COLO668 (cell line): ENCODE data around the gene CDYL2.
"Not testable (repeated sequence)": the region's sequence is repeated elsewhere in the genome, so short reads cannot be mapped to it uniquely, and the experiment has no call there.

Source experiments
- DNase-seq: peaks from one replicate; lab custom pipeline; 2025; ENCODE audit not compliant: unreplicated experiment; lab: John Stamatoyannopoulos, UW

CDYL2 gene

GRCh38 chr16:80752541-80752940 lies 51.9 kb downstream of the CDYL2 start:
- DNase-seq, result peak; percentile 10

DNA sequence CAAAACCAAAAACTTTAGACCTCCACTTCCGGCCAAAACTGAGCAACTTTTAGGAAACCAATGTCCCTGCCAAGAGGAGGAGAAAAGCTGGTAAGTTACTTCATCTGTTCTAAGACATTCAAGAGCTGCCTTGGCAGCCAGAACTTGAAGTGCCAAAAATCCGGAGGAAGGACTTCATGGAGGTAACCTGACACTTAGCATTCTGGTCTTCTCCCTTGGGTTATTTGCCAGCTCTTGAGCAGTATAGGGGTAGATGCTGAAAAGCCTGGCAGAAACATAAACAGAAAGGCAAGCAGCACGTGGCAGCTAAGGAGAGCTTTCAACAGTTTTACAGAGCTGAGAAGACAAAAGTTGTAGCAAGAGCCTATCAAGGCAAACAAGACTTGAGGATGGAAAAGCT lies 53.2 kb downstream of the CDYL2 start:
- DNase-seq, result no peak

GRCh38 chr16:80746231-80746630 lies 58.2 kb downstream of the CDYL2 start:
- no peak for DNase-seq

DNA sequence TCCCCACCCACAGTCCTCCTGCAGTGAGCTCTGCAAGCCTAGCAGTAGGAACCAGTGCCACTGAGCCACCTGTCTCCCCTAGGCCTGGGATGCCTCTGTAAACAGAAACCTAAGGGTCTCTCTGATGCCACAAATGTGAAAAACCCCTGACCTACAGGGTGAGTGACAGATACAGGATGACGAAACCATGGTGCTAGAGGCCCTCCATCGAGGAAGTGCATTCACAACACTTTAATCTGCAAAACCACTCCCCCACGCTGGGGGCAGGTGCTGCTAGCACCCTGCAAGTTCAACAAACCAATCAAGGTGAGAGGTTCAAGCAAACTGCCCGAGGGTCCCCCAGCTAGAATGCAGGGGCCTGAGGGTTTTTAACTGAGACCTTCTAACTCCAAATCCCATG lies 59.5 kb downstream of the CDYL2 start:
- no peak for DNase-seq

GRCh38 chr16:80743772-80744171 lies 60.6 kb downstream of the CDYL2 start:
- DNase-seq, result no peak

GRCh38 chr16:80743273-80743672 lies 61.1 kb downstream of the CDYL2 start:
- DNase-seq, result no peak

GRCh38 chr16:80742331-80742730 lies 62.1 kb downstream of the CDYL2 start:
- DNase-seq, result no peak

DNA sequence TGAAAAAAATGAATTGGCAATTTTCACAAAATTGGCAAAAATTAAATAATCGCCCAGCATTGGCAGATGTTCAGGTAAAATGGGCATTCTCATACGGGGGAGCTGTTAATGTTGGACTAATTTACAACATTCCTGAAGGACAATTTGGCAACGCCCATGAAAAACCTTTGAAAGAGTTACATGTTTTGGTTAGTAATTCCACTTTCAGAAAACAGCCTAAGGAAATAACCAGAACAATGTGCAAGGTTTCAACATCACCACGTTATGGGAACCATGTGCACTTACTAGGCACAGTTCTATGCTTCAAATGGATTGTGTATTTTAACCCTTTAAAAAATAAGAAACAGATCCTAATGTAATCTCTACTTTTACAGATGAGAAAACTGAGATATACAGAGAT lies 62.7 kb downstream of the CDYL2 start:
- no peak for DNase-seq

GRCh38 chr16:80739523-80739922 lies 64.9 kb downstream of the CDYL2 start:
- no peak for DNase-seq

- DNase-seq, result no peak
Measured at GRCh38 chr16:80738521-80738920, 65.9 kb downstream of the CDYL2 start.

- DNase-seq, result no peak
Measured at GRCh38 chr16:80735846-80736245, 68.6 kb downstream of the CDYL2 start.

DNA sequence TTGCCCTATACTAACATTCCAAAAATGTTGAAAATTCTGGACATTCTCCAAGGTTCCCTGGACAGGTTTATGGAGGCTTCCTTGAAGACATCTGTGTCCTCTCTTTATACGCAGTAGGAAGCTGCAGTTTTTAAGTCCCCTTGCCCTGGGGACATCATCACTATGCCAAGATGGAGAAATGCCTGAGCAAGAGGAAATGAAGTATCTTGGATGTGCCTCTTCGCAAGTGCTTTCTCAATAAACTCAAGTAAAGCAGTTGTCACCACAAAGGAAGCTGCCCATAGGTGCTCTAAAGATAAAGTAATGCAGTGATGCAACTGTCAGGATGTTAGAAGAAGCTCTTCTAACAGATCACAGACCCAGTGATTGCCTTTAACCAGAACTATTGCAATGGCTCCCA lies 71.0 kb downstream of the CDYL2 start:
- no peak for DNase-seq

DNA sequence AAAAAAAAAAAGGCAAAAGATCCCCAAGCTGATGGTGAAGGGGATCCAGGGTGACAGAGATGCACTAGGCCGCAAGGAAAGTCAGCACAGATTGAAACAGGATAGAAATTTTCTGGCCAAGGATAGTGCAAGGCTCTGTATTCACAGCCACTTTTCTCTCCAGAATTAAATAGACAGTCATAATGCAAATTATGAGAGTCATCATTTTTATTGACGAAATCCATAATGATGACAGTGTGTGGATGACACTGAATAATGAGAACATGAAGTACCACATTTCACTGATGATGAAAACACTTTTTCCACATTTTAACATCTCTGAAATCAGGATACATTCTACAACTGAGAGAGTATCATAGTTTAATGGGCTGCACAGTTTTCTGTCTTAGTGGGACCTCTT lies 72.5 kb downstream of the CDYL2 start:
- DNase-seq, result no peak

GRCh38 chr16:80727066-80727763 lies 77.2 kb downstream of the CDYL2 start:
- DNase-seq, result not testable (repeated sequence)

DNA sequence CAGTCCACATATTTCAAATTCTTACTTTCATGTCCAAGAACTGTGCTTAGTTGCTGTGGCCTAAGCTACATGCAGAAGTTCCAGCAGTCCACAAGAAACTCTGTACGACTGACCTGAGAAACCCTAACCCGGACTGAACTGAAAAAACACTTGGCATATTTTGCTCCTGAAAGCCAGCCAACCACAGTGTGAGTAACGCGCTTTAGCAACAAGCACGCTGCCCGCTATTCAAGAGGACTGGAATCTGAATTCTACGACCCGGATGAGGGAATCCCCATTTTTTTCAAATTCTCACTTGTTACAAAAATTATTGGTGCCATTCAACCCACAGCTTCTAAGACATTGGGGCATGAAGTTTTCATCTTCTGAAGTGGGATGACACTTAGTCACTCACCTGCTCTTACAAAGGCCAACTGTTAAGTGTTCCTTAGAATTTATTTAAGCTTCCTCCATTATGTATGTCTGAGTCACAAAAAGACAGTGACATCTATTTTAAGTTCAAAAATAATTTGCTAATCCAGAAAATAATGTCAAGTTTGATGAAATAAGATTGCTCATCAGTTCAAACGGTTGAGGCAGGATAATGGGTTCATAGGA lies 78.7 kb downstream of the CDYL2 start:
- no peak for DNase-seq

- no peak for DNase-seq
Measured at GRCh38 chr16:80723981-80724380, 80.4 kb downstream of the CDYL2 start.

DNA sequence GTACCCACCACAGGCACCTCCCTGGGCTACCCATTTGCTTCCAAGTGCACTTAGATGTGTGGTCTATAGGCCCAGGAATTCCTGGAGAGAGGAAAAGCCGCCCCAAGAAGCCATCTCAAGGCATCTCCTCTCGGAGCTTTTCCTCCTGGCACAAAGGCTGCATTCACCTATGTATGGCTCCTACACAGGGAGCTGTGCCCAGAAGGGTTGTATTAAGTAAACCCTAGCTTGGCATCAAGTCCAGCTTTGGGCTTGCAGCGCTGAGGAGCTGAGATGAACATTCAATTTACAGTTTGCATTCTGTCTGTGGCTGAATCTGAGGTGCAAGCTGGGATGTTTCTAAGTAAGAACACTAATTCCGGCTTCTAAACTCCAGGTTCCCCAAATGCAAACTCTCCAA lies 81.3 kb downstream of the CDYL2 start:
- no peak for DNase-seq

DNA sequence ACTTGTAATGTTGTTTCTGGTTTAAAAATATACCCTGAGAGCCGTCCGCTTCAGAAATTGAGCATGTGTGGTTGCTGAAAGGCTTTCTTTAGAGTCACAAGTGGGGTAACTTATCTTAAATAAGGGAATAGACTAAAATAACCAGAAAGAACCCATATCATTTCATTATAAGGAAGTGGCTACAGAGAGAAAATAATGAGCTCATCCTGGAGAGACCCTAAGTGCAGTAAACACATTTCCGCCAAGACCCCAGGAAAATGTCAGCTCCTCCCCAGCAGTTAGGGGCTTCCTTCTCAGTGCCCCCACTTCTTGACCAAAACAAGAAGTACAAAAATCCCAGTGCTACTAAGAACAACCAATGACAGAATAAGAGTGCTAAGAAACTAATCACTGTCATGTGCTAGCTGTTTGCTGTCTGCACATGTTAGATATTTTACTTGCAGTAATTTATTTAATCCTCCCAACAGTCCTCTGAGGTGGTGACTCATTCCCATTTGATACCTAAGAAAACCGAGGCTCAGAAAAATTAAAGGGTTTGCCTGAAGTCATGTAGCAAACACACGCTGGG lies 83.5 kb downstream of the CDYL2 start:
- no peak for DNase-seq

DNA sequence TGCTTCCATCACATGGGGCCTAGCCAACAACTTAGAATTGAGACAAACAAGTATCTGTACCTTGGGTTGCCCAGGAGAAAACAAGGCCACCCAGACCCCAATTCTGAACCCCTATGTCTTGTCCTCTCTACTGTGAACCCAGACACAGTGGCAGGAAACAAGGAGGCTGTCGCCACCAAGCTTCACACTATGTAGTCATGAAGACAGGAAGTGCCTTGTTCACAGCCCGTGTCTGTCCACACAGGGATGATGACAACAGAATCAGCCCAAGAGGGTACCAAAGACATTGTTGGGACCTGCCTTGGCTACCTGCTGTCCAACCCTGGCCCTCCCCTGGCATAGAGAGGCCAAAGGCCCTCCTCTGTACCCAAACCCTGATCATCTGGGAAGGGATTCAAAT lies 84.8 kb downstream of the CDYL2 start:
- no peak for DNase-seq

DNA sequence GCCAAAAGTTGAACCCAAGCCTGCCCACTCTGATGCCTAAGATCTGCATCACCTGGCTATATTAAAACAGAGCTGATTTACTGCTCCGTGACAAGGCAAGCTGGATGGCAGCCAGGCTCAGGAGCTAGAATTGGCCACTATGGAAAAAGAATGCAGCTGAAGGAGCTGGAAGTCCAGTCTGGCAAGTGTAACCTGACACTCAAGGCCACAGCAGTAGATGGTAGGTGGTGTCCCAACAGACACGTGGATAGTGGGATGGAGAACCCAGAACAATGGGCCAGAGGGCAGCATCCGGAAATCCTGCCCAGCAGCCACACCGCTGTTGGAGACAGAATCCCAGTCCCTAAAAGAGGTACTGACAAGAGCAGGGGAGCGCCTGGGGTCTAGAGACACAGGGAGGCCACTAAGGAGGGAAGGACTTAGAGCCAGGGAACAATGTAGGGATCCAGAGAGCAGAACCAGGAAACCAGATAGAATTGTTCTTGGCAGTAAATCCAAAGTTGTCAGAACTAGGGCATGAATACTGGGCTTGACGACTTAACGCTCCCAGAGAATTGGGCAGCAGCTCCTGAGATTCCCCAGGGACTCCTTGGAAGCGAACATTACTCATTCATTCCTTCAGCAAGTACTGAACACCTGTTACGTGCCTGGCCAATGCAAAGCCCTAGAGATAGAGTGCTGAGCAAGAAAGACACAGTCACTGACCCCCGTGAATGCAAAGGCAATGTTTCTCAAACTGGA lies 85.7 kb downstream of the CDYL2 start:
- DNase-seq, result peak; percentile 73

DNA sequence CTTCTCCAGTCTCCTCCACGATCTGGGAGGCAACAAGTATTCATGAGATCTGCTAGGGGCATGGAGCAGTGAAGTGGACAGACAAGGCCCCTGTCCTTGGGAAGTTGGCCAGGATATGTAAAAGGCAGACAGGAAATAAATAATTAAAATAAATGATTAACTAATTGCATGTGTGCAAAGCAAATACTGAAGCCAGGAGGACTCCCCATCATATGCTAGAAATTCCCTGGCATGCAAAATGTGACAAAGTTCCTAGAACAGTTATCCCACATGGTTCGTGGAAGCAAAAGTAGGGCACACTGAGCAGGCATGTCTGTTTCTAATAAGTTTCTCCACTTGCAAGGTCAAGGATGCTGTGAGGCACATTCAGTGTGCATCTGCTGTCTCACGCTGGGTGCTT lies 86.8 kb downstream of the CDYL2 start:
- DNase-seq, result no peak

DNA sequence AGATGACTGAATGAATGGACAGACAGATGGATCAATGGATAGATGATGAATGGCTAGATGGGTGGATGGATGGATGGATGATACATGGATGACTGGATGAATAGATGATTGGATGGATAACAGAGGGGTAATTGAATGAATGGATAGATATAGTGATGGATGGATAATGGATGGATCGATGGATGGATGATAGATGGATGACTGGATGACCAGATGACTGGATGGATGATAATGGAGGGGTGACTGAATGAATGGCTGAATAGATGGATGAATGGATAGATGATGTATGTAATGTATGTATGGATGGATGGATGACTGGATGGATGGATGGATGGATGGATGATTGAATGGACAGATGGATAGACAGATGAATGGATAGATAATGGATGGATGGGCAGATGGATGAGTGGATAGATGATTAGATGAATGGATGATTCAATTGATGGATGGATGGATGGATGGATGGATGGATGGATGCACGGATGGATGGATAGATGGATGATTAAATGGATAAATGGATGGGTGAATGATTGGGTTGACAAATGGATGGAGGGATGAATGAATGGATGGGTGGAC lies 87.7 kb downstream of the CDYL2 start:
- DNase-seq, result no peak
